DMS53 (cell line): ENCODE measurements around the gene MAFG.

Experiments used
- DNase-seq: peaks from one replicate; lab custom pipeline; 2025; lab: John Stamatoyannopoulos, UW

MAFG gene

GRCh38 chr17:81927653-81928543, at the start of gene MAFG:
MAFG (minus strand) TSS chr17:81927735; CDS start chr17:81923185, 4,550 bp downstream.
- DNase-seq, result peak; percentile 97

GRCh38 chr17:81976332-81977210, 49.0 kb upstream of the MAFG start:
- peak; percentile 96 for DNase-seq

DNA sequence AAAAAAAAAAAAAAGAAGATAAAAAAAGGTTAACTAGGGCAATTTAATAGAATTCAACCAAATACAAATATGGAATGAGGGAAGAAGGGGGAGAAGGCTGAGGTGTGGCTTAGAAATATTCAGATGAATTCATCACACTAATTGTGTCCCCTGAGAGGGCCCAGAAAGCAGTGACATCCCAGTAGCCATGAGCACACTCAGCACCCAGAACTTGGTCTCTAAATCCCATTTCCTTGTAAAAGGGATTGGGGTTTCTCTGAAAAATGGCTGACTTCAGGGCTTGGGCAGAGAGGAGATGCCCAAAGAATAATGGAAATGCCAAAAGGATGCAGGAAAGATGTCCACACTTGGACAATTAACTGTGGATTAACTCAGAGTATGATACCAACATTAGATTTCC, 45.9 kb upstream of the MAFG start:
- DNase-seq, result peak; percentile 39

DNA sequence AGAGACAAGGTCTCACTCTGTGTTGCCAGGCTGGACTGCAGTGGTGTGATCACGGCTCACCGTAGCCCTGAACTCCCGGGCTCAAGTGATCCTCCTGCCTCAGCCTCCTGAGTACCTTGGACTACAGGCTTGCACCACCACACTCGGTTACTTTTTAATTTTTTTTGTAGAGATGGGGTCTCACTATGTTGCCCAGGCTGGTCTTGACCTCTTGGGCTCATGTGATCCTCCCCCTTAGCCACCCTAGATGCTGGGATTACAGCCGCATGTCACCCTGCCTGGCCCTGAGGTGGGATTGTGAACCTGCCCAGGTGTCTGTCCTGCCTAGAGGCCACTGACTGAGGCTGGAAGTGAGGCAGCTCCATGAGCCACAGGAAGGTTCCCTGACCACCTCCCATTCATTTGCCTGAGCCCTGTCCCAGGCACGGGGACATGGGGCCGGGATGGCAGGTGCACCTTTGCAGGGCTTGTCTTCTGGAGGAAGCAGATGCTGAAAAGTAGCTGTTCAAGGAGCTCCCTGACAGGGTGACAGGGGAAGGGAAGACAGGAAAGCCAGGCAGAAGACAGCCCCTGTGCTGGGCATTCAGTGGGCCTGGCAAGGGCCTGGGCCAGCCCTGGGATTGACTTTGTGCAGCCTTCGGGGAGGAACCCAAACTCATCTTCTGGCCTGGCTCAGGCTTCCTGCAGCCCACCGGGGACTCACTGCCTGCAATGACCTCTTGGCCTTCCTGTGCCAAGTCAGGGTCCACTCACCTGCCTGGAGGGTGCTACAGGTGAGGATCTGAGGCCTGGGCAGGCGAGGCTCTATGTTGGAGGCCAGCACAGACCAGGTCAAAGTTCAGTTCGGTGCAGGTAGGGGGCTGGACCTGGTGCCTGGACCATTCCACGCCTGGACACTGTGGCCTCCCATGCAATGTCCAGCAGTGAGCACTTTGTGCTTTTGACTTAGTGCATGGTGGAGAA, 41.6 kb upstream of the MAFG start:
- DNase-seq, result no peak

DNA sequence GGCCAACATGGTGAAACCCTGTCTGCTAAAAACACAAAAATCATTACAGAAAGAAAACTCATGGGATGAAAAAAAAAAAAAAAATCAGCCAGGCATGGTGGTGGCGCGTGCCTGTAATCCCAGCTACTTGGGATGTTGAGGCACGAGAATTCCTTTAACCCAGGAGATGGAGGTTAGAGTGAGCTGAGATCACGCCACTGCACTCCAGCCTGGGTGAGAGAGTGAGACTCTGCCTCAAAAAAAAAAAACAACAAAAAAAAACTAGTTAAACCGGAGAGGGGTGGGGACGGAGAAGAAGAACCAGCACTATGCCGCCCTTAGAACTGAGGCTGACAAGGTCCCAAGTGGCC, 40.8 kb upstream of the MAFG start:
- no peak for DNase-seq

- DNase-seq, result peak; percentile 99
Measured at GRCh38 chr17:81967533-81968395, 40.2 kb upstream of the MAFG start.

DNA sequence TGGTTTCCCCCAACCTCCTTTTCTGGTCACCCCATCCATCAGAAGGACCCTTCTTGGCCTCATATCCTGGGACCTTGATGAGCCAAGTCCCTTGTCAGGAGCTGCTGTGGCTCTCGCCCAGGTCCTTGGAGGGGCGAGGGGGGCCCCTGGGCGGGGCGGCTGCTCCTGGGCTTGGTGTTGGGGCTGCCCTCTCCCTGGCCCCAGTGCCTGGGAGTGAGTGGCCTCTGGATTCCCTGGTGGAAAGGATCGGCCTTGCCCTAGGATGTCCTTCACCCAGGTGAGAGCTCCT, 39.7 kb upstream of the MAFG start:
- DNase-seq, result no peak

DNA sequence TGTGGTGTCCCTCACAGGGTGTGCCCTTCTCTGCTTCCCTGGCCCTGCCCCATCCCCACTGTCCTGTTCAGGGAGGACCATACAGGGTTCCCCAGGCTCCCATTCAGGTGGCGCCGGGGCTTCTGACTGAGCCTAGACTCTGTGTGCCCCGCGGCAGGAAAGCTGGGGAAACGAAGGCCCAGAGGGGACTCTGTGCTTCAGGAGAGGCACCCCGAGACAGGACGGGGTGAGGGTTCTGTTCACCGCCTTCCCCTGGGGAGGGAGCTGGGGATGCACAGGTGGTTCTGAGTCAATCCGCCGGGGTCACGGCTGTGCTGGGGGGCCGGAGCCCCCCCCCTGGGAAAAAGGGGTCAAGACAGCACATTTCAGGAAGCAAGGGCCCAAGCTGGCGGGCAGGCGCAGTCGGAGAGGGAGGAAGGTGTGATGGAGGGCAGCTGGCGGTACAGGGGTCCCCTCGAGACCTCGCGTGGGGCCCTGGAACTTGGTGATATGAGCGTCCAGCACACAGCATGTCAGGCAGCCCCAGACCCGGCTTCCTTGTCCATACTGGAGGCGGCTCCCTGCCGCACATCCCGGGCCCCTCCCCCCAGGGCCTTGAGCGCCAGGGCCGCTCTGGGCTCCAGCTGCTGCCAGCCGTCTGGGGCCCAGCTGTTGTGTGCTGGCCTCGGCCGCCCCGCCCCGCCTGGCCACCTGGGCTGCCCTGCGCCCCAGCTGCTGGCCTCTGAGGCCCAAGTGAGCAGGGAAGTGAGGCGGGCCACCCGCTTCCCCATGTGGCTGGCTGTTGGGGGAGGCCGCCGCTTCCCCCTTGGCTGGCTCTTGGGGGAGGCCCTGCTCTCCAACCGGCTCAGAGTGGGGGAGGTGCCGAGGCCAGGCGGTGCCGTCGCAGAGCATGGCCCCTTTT, 39.1 kb upstream of the MAFG start:
- DNase-seq, result peak; percentile 99

DNA sequence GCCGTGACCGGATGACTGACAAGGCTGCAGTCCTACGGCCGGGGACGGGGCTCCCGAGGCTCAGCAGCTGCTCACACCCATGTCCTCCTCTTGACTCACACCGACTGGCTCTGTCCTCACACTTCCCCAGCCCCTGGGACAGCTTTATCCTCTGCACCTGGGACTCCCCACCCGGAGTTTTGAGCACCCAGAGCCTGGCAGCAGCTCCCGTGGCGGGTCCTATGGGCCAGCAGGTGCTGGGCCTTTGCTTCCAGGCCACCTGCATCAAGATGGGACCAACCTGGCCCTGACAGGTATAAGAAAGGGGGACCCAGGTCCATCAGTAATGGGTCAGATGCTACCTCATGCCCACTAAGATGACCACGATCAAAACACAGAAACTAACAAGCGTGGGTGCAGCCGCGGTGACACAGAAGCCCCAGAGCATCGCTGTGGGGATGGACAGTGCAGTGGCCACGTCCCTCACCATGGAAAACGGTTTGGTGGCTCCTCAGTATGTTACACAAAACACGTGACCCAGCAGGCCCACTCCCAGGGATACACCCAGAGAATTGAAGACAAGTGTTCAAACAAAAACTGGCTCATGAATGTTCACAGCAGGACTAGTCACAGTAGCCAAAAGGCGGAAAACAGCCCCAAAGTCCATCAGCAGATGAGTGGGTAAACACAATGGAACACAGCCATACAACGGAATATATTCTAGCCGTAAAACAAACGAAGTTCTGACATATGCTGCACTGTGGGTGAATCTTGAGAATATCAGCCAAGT, 36.7 kb upstream of the MAFG start:
- no peak for DNase-seq

- peak; percentile 63 for DNase-seq
Measured at GRCh38 chr17:81962499-81963441, 35.2 kb upstream of the MAFG start.

GRCh38 chr17:81961521-81962498, 34.3 kb upstream of the MAFG start:
- DNase-seq, result no peak

GRCh38 chr17:81961087-81961511, 33.6 kb upstream of the MAFG start, which contains the start of gene NOTUM:
NOTUM (minus strand) TSS chr17:81961187; CDS start chr17:81960909, 278 bp downstream.
- DNase-seq, result peak; percentile 75

DNA sequence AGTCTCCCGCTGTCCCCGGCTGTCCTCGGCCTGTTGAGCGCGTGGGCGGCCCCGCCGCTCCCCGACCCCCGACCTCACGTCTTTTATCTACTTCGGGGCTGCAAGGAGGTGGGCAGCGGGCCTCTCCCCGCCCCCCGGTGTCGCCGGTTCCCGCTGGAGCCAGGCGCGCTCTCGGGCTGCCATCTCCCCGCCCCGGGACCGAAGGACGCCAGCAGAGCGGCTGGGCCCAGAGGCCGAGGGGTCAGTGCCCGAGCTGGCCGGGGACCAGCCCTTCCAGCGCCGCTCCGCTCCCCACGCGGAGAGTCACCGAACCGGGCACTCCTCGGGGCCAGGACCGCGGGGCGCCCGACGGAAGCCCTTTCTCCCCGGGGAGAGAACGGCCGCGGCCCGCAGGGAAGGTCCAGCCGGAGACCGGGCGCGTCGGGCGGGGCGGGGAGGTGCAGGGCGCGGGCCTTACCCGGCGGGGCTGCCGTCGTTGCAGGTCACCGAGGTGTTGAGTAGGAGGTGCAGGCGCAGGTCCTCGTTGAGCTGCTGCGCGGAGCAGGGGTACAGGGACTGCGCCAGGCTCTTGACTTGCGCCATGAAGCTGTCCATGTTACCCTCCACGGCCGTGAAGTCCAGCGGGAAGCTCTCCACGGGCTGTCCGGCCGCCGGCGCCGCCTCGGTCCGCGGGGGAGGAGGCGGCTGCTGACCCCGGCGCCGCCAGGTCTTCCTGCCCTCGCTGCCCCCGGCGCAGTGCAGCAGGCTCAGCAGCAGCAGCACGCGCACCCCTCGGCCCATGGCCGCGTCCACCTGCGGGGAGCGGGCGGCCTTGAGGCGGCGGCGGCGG, 32.8 kb upstream of the MAFG start:
- DNase-seq, result peak; percentile 63

DNA sequence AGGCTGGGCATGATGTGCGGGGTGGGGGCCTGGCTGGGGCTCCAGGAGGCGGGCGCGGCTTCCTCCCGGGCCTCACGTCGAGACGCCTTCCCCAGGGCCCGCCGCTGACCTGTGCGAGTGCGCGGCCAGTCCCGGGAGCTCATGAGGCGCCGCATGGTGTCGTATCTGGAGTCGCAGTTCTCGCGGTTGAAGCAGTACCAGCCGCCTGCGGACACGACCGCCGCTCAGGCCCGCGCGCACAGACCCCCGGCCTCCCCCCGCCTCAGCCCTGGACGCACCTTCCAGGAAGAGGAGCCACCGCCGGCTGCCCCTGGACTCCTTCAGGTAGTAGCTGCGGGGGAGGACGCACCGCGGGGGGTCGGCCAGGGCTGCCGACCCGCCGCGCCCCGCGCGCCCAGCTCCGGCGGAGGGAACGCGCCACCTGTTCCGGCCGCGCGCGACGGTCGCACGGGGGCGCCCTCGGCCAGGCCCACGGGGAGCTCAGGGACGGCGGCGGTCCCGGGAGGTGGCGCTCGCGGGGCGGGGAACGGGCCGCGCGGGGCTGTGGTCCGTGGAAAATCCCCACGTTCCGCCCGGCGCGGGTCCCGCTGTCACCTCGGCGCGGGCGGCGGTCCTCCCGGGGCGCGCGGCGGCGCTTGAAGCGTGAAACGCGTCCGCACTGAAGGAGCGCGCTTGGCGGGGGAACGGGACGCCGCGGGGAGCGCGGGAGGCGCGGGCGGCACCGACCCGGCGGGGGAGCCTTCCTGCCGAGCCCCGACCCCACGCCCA, 32.0 kb upstream of the MAFG start:
- peak; percentile 83 for DNase-seq
